Measurements from ENCODE around the gene PLD4.
"Not testable (repeated sequence)": the region's sequence is repeated elsewhere in the genome, so short reads cannot be mapped to it uniquely, and the experiment has no call there.

PLD4 gene

GRCh38 chr14:104924421-104925213, at the start of gene PLD4:
TSS of gene PLD4 (plus strand) at chr14:104924879. CDS start at chr14:104927141, 2,262 bp downstream.
- no peak for DNase-seq

- no peak for DNase-seq
Measured at GRCh38 chr14:104875412-104875751, 49.3 kb upstream of the PLD4 start.

- no peak for DNase-seq
Measured at GRCh38 chr14:104875811-104876210, 48.9 kb upstream of the PLD4 start.

GRCh38 chr14:104876251-104876699, 48.4 kb upstream of the PLD4 start:
- no peak for DNase-seq

GRCh38 chr14:104877066-104877805, 47.4 kb upstream of the PLD4 start:
- no peak for DNase-seq

GRCh38 chr14:104877806-104878550, 46.7 kb upstream of the PLD4 start:
- DNase-seq, result no peak

GRCh38 chr14:104878582-104878981, 46.1 kb upstream of the PLD4 start:
- DNase-seq, result no peak

GRCh38 chr14:104879201-104879982, 45.3 kb upstream of the PLD4 start:
- DNase-seq, result no peak

GRCh38 chr14:104879983-104880565, 44.6 kb upstream of the PLD4 start:
- no peak for DNase-seq

- no peak for DNase-seq
Measured at GRCh38 chr14:104880584-104881210, 44.0 kb upstream of the PLD4 start.

- peak in 1 of 2 experiments; percentile 32 for DNase-seq
Measured at GRCh38 chr14:104881369-104881979, 43.2 kb upstream of the PLD4 start.

- DNase-seq, result peak in 1 of 2 experiments; percentile 61
Measured at GRCh38 chr14:104882325-104882973, 42.2 kb upstream of the PLD4 start.

GRCh38 chr14:104882991-104883660, 41.6 kb upstream of the PLD4 start:
- DNase-seq, result no peak

GRCh38 chr14:104883681-104884361, 40.9 kb upstream of the PLD4 start:
- no peak for DNase-seq

GRCh38 chr14:104884381-104884780, 40.3 kb upstream of the PLD4 start:
- not testable (repeated sequence) for DNase-seq

- DNase-seq, result no peak
Measured at GRCh38 chr14:104885031-104885972, 39.4 kb upstream of the PLD4 start.

- no peak for DNase-seq
Measured at GRCh38 chr14:104885973-104886689, 38.5 kb upstream of the PLD4 start.
